Activated T-cell treated with anti-CD3 and anti-CD28 coated beads, Interleukin-2, amount 50 U/mL, for 48 hours (primary cell): ENCODE measurements around the gene IFNGR2.
"Not testable (repeated sequence)": the region's sequence is repeated elsewhere in the genome, so short reads cannot be mapped to it uniquely, and the experiment has no call there.

Experiments used
- DNase-seq, 2 experiments: peaks; one replicate each; pipeline ENCODE4 v3.0.0-alpha.2; 2020

The IFNGR2 gene

GRCh38 chr21:33378081-33378480 is 25.1 kb upstream of the IFNGR2 start:
- no peak for DNase-seq

- DNase-seq: not testable (repeated sequence)
Observed at GRCh38 chr21:33379934-33380333, 23.3 kb upstream of the IFNGR2 start.

- peak; percentile 93 to 94 for DNase-seq
Observed at GRCh38 chr21:33380483-33380998, 22.7 kb upstream of the IFNGR2 start.

GRCh38 chr21:33381381-33381780 is 21.8 kb upstream of the IFNGR2 start:
- DNase-seq: not testable (repeated sequence)

GRCh38 chr21:33383056-33383888 is 19.9 kb upstream of the IFNGR2 start:
- DNase-seq: peak; percentile 77 to 81

- DNase-seq: peak in 1 of 2 experiments; percentile 48
Observed at GRCh38 chr21:33384841-33385331, 18.3 kb upstream of the IFNGR2 start.

GRCh38 chr21:33386222-33386784 is 16.9 kb upstream of the IFNGR2 start:
- DNase-seq: no peak

GRCh38 chr21:33387294-33387693 is 15.9 kb upstream of the IFNGR2 start:
- DNase-seq: no peak

- no peak for DNase-seq
Observed at GRCh38 chr21:33388188-33388587, 15.0 kb upstream of the IFNGR2 start.

- no peak for DNase-seq
Observed at GRCh38 chr21:33390479-33390878, 12.7 kb upstream of the IFNGR2 start.

GRCh38 chr21:33391656-33392055 is 11.6 kb upstream of the IFNGR2 start:
- no peak for DNase-seq

- DNase-seq: no peak
Observed at GRCh38 chr21:33392284-33392985, 10.8 kb upstream of the IFNGR2 start.

GRCh38 chr21:33393348-33393747 is 9.9 kb upstream of the IFNGR2 start:
- no peak for DNase-seq

- no peak for DNase-seq
Observed at GRCh38 chr21:33394260-33394659, 9.0 kb upstream of the IFNGR2 start.

- no peak for DNase-seq
Observed at GRCh38 chr21:33395891-33396331, 7.3 kb upstream of the IFNGR2 start.

GRCh38 chr21:33396436-33396835 is 6.8 kb upstream of the IFNGR2 start:
- no peak for DNase-seq

- no peak for DNase-seq
Observed at GRCh38 chr21:33396951-33397350, 6.3 kb upstream of the IFNGR2 start.

- no peak for DNase-seq
Observed at GRCh38 chr21:33397717-33398116, 5.5 kb upstream of the IFNGR2 start.

GRCh38 chr21:33398361-33398760 is 4.9 kb upstream of the IFNGR2 start:
- no peak for DNase-seq

- no peak for DNase-seq
Observed at GRCh38 chr21:33401630-33401992, 1.6 kb upstream of the IFNGR2 start.

- DNase-seq: no peak
Observed at GRCh38 chr21:33402001-33402979, 923 bp upstream of the IFNGR2 start.
